Esophagus muscularis mucosa (tissue), 4 donors: ENCODE data around the gene BTNL3.

Experiments
- EP300 ChIP-seq: sonication (generic); formaldehyde crosslinking; IDR thresholded peaks from one replicate; pipeline ENCODE4 v1.6.1; 2017; ENCODE audit warnings: antibody characterized with exemption
- POLR2A ChIP-seq: fragments of 450-650 bp; IDR thresholded peaks from one replicate; pipeline ENCODE4 v1.6.1; 2017; ENCODE audit warnings: antibody characterized with exemption, moderate library complexity, mild to moderate bottlenecking, low read depth
- POLR2AphosphoS5 ChIP-seq, 2 donors: sonication (generic); formaldehyde crosslinking; IDR thresholded peaks; one replicate each; pipeline ENCODE4 v1.6.1; 2017; ENCODE audit warnings: antibody characterized with exemption in 2 of 2
- TF ChIP-seq, protein P1 (sequence below), 3 experiments: fragments of 200-600 bp in 2 of 3; fragments of 450-650 bp in 1 of 3; sonication (generic) in 2 of 3; IDR thresholded peaks; one replicate each; pipeline ENCODE4 v1.5.1; 2017 to 2019; ENCODE audit warnings: antibody characterized with exemption in 3 of 3, mild to moderate bottlenecking in 2 of 3, moderate library complexity in 1 of 3

DNA sequence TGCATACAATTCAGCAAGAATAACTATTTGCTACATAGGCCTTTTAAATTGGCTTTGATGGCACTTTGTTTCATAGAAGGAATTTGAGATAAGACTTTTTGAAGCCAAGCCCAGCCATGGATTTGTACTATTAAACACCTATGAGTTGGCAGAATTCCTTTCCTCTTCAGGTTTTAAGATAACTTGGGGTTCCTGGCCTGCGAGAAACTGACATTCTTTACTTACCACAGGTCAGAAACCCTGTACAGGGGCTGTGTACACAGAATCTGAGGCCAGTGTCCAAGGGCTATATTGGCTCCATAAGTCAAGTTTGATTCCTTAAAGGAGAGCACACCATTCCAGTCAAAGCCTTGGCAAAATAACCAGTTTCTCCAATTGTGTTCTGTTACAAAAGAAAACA is 10.8 kb upstream of the BTNL3 start:
- TF ChIP-seq, protein P1, sequence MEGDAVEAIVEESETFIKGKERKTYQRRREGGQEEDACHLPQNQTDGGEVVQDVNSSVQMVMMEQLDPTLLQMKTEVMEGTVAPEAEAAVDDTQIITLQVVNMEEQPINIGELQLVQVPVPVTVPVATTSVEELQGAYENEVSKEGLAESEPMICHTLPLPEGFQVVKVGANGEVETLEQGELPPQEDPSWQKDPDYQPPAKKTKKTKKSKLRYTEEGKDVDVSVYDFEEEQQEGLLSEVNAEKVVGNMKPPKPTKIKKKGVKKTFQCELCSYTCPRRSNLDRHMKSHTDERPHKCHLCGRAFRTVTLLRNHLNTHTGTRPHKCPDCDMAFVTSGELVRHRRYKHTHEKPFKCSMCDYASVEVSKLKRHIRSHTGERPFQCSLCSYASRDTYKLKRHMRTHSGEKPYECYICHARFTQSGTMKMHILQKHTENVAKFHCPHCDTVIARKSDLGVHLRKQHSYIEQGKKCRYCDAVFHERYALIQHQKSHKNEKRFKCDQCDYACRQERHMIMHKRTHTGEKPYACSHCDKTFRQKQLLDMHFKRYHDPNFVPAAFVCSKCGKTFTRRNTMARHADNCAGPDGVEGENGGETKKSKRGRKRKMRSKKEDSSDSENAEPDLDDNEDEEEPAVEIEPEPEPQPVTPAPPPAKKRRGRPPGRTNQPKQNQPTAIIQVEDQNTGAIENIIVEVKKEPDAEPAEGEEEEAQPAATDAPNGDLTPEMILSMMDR (IDR thresholded peaks at IDR 0.05), result no peak
- TF ChIP-seq POLR2A, result no peak
- TF ChIP-seq POLR2AphosphoS5 (IDR thresholded peaks at IDR 0.05), result no peak
- TF ChIP-seq EP300, result no peak
